NCI-H1417 (cell line): Measurements from ENCODE around the gene TDP1.

Experiments used
- DNase-seq, 3 experiments: peaks; one replicate each; lab custom pipeline; 2025; lab: John Stamatoyannopoulos, UW

The TDP1 gene

DNA sequence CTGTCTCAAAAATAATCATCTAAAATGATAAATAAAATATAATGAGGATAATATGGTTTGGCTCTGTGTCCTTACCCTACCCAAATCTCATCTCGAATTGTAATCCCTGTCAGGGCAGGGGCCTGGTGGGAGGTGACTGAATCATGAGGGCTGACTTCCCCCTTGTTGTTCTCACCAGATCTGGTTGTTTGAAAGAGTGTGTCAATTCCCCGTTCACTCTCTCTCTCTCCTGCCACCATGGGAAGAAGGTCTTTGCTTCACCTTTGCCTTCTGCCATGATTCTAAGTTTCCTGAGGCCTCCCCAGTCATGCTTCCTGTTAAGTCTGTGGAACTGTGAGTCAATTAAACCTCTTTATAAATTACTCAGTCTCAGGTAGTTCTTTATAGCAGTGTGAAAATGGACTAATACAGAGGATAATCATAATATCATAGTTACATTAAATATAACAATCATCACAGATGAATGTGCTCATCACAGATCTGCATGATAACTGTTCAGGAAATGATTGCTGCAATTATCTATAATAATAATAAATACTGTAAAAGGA is 13.8 kb upstream of the TDP1 start:
- DNase-seq: no peak

DNA sequence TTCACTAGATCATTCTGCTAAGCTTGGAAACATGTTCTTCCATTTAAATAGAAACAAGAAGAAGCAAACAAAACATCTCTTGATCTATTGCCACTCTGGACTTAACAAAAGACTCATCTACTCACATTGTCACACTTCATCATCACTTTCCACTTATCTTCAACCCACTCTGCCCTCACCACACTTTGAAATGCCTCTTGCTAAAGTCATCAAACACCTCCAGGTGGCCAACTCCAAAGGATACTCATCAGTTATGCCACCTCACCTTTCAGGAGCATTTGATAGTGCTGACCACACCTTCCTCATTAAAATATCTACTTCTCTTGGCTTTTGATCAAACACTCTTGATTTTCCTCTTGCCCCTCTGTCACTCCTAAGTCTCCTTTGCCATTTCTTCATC is 8.4 kb upstream of the TDP1 start:
- DNase-seq: no peak

DNA sequence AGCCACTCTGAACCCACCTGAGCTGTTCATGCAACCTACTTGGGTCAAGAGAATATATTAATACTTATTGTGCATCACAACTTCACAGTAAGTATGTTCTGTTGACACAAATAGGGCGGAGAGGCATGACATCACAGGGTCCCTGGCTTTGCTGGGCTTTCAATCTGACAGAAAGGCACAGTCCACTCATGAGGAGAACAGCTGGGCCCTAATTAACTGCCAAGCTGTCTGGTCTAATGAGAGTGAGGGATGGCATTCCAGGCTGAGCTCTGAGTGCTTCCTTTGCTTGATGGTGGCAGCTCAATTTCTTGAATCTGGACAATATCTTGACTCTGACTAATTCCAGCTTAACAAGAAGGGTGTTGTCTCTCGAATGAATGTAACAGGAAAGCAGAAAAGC is 3.2 kb upstream of the TDP1 start:
- DNase-seq: no peak

DNA sequence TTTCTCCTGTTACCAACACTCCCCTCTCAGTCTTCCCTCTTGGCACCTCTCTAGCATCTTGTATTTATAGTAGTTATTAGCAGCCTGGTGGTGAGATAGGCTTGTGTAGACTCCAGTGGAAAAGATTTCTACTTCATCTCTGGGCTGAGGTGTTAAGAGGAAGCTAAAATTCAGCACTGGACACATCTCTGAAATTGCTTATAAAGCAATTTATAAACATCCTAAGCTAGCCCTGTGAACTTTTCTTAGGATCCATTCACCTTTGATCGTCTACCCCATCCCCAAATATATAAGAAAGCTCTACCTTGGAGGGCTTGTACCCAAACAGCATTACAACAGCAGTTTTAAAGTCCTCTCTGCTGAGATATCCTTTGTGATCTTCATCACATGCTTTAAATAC is 2.1 kb upstream of the TDP1 start:
- DNase-seq: no peak

DNA sequence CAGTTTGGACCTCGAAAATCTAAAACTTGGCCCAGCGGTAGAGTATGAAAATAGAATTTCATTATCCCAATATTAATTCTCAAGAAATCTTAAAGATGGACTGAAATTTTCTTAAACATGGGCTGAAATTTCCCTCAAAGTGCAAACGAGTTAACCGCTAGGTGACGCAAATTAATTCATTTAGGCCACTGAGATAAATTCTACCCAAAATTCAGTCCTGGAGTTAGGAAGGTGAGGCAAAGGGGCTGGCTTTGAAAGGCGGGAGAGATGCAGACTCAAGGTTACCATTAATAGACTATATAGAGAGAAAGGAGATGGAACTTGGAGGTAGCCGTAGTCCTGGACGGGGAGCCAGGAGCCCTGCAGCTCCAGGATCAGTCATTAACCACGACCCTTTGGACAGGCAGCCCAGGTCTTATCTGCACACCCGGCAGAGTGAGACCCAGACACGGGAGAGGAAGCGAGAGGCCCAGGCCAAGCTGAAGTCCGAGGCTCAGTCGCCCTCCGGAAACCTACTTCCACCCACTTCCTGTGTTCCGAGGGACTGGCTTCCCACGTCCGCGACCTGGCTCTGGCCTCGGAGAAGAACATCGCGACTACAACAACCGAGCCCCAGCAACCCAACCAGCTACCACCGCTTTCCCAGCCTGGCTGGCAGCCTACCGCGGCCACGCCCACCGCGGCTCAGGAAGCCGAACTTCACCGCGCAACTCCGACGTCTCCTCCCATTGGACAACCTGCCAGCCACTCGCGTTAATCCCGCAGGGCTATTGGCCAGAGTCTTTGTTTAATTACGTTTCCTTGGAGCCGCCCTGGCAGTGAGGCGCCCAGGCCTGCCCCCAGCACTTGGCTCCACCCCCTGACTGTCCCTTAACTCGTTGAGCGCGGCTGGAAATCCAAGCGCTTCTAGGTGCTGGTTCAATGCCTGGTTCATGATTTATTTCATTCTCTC is 1.4 kb upstream of the TDP1 start, which contains the start of gene EFCAB11:
TSS of gene EFCAB11 (minus strand) at position 661 of the 952 bp plus-strand sequence. CDS start at position 591, 70 bp downstream.
- peak; percentile 98 to 100 (median 99) for DNase-seq

DNA sequence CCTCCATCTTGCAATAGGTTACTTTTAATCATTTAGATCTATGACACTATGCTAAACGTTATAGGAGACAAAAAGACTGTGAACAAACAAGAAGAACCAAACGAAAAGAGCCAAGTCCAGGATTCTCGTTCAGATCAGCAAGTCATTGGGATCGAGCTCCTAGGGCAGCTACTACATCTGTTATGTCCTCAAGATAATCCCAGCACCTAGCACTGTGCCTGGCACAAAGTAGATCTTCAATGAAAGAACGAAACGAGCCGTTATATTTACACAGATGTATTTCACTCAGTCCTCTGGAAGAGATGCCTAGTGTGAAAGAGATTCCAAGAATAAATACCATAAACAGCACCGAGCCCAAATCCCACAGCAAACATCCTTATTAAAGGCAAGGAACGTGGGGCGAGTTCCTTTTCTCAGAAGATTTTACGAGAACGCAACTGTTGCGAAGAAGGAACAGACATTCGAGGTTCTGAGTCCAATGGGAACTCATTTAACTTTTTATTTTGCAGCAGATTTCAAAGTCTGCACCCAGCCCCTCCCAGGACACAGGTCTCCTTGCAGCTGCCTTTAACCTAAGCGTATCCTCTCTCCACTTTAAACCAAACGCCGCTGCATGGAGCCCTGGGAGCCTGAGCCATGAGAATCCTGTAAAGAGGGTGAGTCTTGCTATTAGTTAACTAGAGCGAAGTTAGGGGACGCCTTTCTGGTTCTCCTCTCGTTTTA is 544 bp upstream of the TDP1 start:
- DNase-seq: no peak

DNA sequence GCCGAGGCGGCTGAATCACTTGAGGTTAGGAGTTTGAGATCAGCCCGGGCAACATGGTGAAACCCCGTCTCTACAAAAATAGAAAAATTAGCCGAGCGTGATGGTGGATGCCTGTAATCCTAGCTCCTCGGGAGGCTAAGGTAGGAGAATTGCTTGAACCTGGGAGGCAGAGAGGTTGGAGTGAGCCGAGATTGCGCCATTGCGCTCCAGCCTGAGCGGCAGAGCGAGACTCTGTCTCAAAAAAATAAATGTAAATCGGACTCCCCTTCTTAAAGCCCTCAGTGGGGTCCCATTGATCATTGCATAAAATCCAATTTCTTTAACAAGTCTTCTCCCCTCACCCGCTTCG is 908 bp downstream of the TDP1 start:
- peak in 1 of 3 experiments; percentile 67 for DNase-seq

DNA sequence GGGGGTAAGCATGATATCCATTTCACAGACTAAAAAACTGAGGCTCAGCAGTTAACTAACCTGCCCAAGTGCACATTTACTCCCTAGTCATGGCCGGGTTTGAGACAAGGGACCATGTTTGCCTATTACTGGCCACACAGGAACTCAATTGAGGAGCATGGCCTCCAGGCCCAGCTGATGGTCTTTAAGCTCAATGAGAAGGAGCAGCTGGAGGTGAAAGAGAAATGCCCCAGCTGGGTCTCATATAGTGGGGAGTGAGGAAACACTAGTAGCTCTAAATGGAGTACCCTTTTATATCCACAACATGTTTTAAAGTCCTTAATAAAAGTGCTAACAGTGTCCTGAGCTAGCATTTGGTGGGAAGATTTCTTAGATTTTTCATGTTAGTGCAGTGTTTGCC is 1.6 kb downstream of the TDP1 start:
- no peak for DNase-seq

DNA sequence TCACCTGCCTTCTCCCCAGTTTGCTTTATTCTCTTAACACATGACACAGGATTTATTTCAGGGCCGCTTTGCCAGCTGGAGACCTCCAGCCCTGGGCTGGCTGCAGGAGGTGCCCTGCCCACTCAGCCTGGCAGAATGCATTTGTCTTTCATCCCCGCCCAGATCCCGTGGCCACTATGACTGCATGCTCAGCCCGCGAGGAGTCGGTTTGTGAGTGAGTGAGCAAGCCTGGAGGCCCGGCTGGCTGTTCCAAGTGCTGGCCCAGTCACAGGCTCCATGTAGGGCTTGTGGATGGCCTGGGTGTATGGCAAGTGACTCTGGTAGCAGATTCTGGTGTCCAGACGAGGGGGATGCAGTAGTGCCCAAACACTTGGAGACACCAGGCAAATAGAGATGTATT is 2.1 kb downstream of the TDP1 start:
- no peak for DNase-seq

DNA sequence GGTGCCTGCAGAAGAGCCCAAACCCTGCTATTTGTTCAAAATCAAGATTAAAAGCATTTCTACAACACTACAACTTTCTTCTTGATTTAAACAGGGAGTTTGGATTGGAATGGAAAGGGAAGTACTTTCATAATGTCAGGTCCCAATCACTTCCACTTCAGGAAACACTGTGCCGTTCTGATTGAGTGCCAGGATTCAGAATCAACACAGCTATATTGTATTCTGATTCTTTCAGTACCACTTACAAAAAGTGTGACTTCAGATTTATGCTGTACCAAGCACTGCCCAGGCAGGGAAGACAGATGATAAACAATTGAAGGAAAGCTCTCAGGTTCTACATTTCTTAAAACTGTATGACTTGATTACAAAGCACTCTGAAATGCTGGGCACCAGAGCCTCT is 3.2 kb downstream of the TDP1 start:
- DNase-seq: no peak

DNA sequence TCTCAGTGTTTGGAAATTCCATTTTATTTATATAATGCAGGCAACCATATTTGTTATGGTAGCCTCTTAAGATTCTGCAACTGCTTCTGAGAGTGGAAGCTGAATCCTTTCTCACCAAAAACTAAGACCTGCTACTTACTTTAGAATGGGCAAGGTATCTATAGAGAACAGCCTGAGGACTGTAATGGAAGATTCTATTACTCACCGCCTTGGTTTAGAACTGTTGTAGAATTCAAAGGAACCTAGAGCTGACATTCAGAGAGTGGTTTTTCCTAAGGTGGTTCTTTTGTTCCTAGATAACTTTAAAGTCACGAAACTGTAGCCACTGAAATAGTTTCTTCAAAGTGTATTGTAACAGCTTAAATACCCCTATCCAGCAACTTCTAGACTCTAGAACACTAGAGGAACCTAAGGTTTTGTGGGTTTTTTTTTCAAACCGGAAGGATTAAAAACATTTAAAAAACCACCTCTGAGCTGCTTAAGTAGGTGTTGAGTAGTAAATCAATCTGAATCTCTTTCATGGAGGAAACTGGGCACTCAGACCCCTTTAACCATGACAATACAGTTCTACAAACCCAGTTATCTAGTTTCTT is 4.2 kb downstream of the TDP1 start:
- no peak for DNase-seq

DNA sequence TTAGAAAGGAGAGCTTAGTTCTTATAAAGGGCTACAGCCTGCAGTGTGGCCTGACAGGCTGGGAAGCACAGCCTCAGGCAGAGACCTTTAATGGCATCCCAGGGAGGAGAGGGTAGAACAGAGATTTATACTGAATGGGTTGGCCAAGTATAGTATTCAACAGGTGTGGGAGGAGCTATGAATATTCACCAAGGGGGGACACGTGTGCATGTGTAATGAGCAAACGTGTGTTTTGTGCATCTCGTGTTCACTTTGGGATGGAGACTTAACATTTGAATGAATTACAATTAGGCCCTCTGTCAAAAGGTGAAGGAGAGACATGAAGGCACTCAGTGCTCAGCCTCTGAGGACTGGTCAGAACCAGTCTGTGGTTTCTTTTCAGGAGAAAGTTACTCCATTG is 5.2 kb downstream of the TDP1 start:
- no peak for DNase-seq

DNA sequence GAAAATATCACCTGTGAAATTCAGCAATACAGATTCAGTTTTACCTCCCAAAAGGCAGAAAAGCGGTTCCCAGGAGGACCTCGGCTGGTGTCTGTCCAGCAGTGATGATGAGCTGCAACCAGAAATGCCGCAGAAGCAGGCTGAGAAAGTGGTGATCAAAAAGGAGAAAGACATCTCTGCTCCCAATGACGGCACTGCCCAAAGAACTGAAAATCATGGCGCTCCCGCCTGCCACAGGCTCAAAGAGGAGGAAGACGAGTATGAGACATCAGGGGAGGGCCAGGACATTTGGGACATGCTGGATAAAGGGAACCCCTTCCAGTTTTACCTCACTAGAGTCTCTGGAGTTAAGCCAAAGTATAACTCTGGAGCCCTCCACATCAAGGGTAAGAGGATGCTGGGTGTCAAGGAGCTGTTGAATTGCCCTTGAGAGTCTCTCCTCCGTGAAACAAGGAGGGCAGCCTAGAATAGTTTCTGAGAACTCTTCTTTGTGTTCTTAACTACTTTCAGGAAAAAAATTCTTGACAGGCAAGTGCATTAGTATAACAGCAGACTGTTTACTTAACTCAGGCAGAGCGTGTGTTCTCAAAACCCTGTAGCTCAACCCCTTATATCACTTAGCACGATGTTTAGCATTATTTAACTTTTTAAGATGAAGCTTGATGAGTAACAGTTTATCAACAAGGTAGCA is 7.7 kb downstream of the TDP1 start:
- DNase-seq: no peak

DNA sequence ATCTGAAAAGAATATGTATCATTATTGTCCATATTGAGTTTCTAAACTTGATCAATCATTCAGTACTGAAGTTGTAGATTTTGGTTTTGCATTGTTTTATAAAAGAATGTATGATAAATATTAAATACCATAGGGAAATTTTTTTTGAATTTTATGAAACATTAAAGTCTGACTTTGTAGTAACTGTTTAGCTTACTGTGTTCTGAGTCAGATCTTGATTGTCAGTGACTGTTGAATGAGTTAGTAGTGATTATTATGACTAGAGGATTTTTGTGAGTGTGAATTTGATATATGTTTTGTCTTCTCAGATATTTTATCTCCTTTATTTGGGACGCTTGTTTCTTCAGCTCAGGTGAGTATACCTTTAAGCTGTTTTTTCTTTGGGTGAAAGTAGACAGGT is 10.1 kb downstream of the TDP1 start:
- DNase-seq: no peak

DNA sequence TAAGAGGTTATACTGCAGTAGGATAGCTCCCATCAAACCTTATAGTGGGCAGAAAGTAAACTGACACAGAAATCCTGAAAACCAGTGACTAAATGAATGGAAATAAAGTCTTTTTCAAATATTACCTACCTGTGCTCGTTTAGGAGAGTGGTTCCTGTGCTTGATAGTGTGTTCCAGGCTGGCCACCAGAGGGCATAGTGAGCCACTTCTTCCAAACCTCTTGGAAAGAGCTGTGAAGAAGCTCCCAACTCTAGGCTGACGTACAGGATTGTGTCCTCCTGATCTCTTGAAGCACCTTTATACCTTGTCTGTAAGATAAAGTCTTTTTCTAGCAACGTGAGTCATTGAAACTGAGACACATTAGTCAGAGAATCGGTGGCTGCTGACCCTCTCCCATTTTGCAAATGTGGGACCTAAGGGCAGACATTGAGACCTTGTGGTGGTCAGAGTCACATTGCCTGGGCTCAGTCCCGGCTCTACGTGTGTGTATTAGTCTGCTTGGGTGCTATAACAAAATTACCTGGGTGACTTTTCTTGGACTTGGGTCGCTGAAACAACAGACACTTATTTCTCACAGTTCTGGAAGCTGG is 17.6 kb downstream of the TDP1 start:
- peak; percentile 35 to 81 (median 64) for DNase-seq

DNA sequence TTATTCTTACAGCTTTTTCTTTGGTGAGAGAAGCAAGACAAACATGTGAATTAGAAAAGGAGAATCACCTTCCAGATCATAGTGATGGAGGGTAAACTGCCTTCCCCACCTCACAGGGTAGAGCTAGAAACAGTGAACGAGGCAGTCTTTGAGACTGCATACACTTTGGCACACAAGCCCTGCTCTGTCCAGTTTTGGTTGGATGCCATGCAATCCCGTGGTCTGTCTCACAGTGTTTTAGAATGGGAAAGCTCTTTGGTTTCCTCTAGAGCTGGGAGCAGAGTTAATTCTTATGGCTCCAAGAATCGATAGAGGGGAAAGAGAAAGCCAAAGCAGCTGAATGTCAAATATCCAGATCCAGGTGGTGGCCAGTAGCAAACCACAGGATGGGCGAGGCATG is 21.9 kb downstream of the TDP1 start:
- DNase-seq: no peak

DNA sequence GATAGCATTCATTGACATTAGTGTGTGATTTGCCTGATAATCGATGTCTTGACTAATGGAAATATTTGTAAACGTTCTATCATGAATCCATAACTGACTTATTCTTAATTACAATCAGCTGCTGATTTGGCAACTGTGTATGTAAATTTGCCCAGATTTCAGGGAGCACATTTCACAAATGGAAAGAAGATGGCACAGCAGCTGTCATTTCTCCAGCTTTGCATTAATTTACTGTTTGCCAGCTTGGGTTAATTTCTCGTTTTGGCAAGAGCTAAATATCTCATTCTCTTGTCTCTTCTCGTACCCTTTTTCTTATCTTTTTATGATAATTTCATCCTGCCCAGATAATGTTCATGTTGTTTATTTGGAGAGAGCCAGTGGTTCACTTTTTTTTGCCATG is 22.9 kb downstream of the TDP1 start:
- no peak for DNase-seq

DNA sequence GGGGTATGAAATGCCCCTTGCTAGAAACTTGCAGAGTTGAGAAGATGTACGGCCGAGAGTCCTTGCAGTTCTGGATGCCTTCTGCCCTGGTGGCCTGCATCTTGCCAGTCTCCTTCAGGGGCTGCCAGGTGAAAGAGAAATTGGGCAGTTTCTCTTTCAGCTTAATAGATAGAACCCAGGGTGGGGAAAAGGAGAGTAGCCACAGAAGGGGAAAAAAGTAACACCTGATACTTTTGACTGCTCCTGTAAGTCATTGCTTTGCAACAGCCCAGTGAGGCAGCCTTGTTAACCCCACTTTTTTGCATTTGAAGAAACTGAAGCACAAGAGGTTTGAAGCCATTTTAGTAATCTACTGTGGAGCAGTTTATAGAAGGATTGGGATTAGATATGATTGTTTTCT is 27.6 kb downstream of the TDP1 start:
- no peak for DNase-seq

DNA sequence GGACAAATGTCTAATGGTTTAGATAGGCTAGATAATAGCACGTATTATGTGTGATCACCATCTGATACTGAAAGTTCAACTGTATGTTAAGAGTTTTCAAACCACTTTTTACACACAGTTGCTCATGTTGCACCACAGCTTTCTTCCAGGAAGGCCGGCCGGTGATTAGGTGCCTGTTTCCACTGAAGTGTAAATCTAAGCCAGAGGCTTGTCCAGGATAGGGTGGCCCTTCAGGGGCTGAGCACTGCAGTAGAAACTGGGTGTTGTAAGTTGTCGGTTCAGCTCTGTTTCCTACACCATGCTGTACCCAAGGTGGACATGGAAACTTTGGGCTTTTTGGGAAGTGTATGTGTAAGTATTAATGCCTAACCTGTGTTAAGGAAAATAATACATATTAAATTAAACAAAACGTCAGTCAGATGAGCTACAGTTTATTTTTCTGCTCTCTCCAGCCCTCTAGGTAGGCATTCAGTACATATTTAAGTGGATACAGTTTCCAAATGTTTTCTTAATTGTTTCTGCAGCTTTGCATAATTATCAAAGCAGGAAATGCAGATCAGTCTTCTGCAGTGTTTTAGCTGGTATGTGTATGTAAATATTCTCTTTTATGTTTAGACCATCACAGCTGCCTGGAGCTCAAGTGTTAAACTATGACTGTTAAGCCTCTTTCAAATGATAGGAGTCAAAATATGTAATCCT is 30.9 kb downstream of the TDP1 start:
- no peak for DNase-seq

DNA sequence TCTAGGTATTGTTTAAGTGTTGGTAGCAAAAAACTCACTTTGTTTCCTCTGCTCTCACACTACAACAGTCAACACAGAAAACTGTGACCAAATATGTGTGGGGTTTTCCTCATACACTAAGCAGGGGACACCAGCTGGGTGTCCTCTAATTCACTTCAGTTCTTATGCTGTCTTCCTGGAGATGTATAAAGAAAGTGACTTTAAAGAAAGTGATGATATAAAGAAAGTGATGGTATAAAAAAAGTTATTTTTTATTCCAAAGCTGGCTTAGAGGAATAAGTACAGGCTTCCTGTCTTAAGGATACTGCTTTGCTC is 31.4 kb downstream of the TDP1 start:
- DNase-seq: no peak

DNA sequence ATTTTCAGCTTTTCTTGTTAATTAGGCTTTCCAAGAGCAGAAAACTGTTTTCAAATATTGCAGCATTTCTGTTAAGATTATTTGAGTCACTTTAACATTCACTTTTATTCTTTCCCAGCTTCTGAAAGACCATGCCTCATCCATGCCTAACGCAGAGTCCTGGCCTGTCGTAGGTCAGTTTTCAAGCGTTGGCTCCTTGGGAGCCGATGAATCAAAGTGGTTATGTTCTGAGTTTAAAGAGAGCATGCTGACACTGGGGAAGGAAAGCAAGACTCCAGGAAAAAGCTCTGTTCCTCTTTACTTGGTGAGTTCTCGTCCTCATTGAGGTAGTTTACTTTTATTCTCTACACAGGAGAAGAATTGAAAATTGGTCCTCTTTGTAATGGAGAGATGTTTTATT is 33.1 kb downstream of the TDP1 start:
- no peak for DNase-seq
